GM12878 (cell line): ENCODE measurements around the gene S100A2.
"Not testable (repeated sequence)": the region's sequence is repeated elsewhere in the genome, so short reads cannot be mapped to it uniquely, and the experiment has no call there.

Experiments
- CREB1 ChIP-seq: IDR thresholded peaks from 2 replicates; pipeline ENCODE4 v1.6.1; 2012; ENCODE audit warnings: low read depth, mild to moderate bottlenecking, inconsistent platforms
- EP300 ChIP-seq, 2 experiments: fragments of 150-350 bp in 1 of 2; IDR thresholded peaks; 2 replicates each; pipeline ENCODE4 v1.6.1; 2011 to 2012; ENCODE audit warnings: low read depth in 2 of 2, low read length in 2 of 2, borderline replicate concordance in 1 of 2, improper control_type of control experiment in 1 of 2, inconsistent platforms in 1 of 2; ENCODE audit not compliant: control insufficient read depth in 1 of 2
- GABPA ChIP-seq: IDR thresholded peaks from 2 replicates; pipeline ENCODE4 v1.6.1; 2014; ENCODE audit warnings: antibody characterized with exemption, low read depth, mild to moderate bottlenecking, inconsistent platforms
- NFYB ChIP-seq: IDR thresholded peaks from 2 replicates; pipeline ENCODE4 v1.6.1; 2011; ENCODE audit warnings: low read depth, mild to moderate bottlenecking, low read length, improper control_type of control experiment, moderate library complexity; ENCODE audit not compliant: insufficient read depth
- NR2C1 ChIP-seq: fragments of 450-650 bp; IDR thresholded peaks from 2 replicates; pipeline ENCODE4 v1.6.1; 2017; ENCODE audit warnings: antibody characterized with exemption, mild to moderate bottlenecking, moderate library complexity
- RAD21 ChIP-seq: IDR thresholded peaks from 2 replicates; pipeline ENCODE4 v1.6.1; 2011; ENCODE audit warnings: mild to moderate bottlenecking, low read depth, low read length, moderate library complexity; ENCODE audit not compliant: insufficient read depth
- STAT3 ChIP-seq: IDR thresholded peaks from 2 replicates; pipeline ENCODE4 v1.6.1; 2011; ENCODE audit warnings: low read depth, low read length, improper control_type of control experiment
- TAF1 ChIP-seq: IDR thresholded peaks from 2 replicates; pipeline ENCODE4 v1.6.1; 2011; ENCODE audit warnings: mild to moderate bottlenecking, low read depth, low read length, borderline replicate concordance
- TBL1XR1 ChIP-seq: IDR thresholded peaks from 2 replicates; pipeline ENCODE4 v1.6.1; 2012; ENCODE audit warnings: low read depth, low read length, improper control_type of control experiment
- ZNF384 ChIP-seq: IDR thresholded peaks from 2 replicates; pipeline ENCODE4 v1.6.1; 2012; ENCODE audit warnings: low read depth, mild to moderate bottlenecking, low read length, improper control_type of control experiment, borderline replicate concordance
- TF ChIP-seq, protein P1 (sequence below), 3 experiments: IDR thresholded peaks in 2 of 3; conservative IDR thresholded peaks in 1 of 3; 2 replicates each; pipeline ENCODE4 v1.5.1; 2011; ENCODE audit warnings: low read depth in 3 of 3, low read length in 3 of 3, mild to moderate bottlenecking in 3 of 3, control low read depth in 2 of 3, moderate library complexity in 2 of 3, inconsistent platforms in 1 of 3, mixed read lengths in 1 of 3; ENCODE audit not compliant: control insufficient read depth in 2 of 3, insufficient read depth in 1 of 3; ENCODE audit errors: extremely low read depth in 1 of 3

DNA sequence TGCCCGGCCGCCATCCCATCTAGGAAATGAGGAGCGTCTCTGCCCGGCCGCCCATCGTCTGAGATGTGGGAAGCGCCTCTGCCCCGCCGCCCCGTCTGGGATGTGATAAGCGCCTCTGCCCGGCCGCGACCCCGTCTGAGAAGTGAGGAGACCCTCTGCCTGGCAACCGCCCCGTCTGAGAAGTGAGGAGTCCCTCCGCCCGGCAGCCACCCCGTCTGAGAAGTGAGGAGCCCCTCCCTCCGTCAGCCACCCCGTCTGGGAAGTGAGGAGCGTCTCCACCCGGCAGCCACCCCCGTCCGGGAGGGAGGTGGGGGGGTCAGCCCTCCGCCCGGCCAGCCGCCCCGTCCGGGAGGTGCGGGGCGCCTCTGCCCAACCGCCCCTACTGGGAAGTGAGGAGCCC is 17.2 kb upstream of the S100A2 start:
- TF ChIP-seq, protein P1, sequence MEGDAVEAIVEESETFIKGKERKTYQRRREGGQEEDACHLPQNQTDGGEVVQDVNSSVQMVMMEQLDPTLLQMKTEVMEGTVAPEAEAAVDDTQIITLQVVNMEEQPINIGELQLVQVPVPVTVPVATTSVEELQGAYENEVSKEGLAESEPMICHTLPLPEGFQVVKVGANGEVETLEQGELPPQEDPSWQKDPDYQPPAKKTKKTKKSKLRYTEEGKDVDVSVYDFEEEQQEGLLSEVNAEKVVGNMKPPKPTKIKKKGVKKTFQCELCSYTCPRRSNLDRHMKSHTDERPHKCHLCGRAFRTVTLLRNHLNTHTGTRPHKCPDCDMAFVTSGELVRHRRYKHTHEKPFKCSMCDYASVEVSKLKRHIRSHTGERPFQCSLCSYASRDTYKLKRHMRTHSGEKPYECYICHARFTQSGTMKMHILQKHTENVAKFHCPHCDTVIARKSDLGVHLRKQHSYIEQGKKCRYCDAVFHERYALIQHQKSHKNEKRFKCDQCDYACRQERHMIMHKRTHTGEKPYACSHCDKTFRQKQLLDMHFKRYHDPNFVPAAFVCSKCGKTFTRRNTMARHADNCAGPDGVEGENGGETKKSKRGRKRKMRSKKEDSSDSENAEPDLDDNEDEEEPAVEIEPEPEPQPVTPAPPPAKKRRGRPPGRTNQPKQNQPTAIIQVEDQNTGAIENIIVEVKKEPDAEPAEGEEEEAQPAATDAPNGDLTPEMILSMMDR (IDR thresholded peaks at IDR 0.05 in 2 of 3, conservative IDR thresholded peaks at IDR 0.05 in 1 of 3; ENCODE audit: control insufficient read depth in 2 of 3, extremely low read depth in 1 of 3, insufficient read depth in 1 of 3, low read depth in 3 of 3, low read length in 3 of 3), result not testable (repeated sequence)
- TF ChIP-seq RAD21; EP300 (IDR thresholded peaks at IDR 0.05; ENCODE audit: borderline replicate concordance in 1 of 2, control insufficient read depth in 1 of 2, low read depth in 2 of 2, low read length in 2 of 2); GABPA; TAF1; NR2C1; ZNF384; STAT3; CREB1; TBL1XR1; NFYB: not testable (repeated sequence)
